CD4-positive, alpha-beta T cell treated with Interleukin-15 for 4 hours (primary cell): ENCODE data around the gene NRK.
"Not testable (repeated sequence)": the region's sequence is repeated elsewhere in the genome, so short reads cannot be mapped to it uniquely, and the experiment has no call there.

Source experiments
- DNase-seq: peaks from one replicate; pipeline ENCODE4 v3.0.0-alpha.2; 2020; ENCODE audit warnings: low spot score

The NRK gene

GRCh38 chrX:105894721-105895120, 72.4 kb downstream of the NRK start:
- no peak for DNase-seq

- DNase-seq, result no peak
Observed at GRCh38 chrX:105909576-105909975, 87.2 kb downstream of the NRK start.

GRCh38 chrX:105910563-105911105, 88.3 kb downstream of the NRK start:
- DNase-seq, result no peak

- DNase-seq, result no peak
Observed at GRCh38 chrX:105945266-105945665, 122.9 kb downstream of the NRK start.

- DNase-seq, result no peak
Observed at GRCh38 chrX:105969487-105969886, 147.1 kb downstream of the NRK start.

GRCh38 chrX:105972690-105973386, 150.5 kb downstream of the NRK start:
- no peak for DNase-seq

GRCh38 chrX:105973387-105973739, 151.0 kb downstream of the NRK start:
- no peak for DNase-seq

- DNase-seq, result no peak
Observed at GRCh38 chrX:105975382-105975781, 153.0 kb downstream of the NRK start.

GRCh38 chrX:105981772-105982485, 159.6 kb downstream of the NRK start:
- no peak for DNase-seq

GRCh38 chrX:105988487-105988886, 166.1 kb downstream of the NRK start:
- DNase-seq, result not testable (repeated sequence)

GRCh38 chrX:105999294-105999693, 177.0 kb downstream of the NRK start:
- DNase-seq, result no peak

GRCh38 chrX:106000203-106000602, 177.9 kb downstream of the NRK start:
- no peak for DNase-seq

- not testable (repeated sequence) for DNase-seq
Observed at GRCh38 chrX:106000609-106001008, 178.3 kb downstream of the NRK start.

- no peak for DNase-seq
Observed at GRCh38 chrX:106005684-106006083, 183.3 kb downstream of the NRK start.

- DNase-seq, result no peak
Observed at GRCh38 chrX:106007815-106008214, 185.5 kb downstream of the NRK start.
